ENCODE data around the gene WRNIP1.

WRNIP1 gene

DNA sequence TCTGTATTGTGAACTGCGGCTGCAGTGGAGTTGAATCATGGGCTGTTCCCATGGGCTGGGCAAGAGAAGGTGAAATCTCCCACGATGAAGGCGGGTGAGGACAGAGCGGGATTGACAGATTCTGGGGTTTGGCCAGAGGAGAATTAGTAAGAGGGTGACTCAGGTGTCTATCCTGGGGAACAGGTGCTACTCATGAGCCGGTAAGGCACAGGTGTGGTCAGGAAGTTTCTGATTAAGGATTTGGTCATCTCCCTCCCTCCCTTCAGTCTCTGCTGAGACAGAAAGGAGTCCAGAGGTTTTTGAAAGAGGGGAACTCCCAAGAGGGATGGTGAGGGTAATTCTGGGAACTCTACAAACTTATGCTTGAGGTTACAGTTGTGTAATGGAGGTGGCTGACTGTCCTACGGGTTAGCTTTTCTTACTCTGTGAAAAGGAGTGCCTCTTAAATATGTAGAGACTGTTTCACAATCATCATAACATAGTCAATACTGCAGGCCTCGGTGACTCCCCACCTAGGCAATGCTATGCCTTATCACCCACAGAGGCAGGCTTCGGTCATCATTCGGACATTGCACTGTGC, 45.0 kb downstream of the WRNIP1 start:
- DNase-seq, result no peak

DNA sequence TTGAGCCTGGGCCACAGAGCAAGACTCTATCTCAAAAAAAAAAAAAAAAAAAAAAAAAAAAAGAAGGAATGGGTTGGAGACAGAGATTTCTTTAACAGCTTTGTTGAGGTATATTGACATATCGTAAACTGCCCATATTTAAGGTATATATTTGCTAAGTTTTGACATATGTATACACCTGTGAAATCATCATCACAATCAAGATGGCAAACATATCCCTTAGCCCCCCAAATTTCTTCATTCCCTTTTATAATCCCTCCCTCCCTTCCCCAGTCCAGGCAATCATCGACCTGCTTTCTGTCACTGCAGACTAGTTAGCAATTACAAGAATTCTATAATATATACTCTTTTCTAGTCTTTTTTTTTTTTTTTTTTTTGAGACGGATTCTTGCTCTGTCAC, 47.5 kb downstream of the WRNIP1 start:
- DNase-seq, result no peak

DNA sequence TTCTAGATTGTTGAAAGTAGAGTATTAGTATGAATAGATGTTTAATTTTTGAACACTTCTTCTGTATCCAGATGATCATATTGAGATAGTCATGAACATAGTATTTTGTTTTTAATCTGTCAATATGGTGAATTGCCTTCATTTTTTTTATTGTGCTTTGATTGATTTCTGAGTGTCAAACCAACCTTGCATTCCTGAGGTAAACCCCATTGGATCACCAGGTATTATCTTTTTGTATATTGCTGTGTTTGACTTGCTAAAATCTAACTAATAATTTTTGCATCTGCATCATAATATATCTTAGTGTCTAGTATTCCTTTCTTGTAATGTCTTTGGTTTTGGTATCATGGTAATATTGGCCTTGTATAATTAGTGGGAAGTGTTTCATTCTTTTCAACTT, 51.0 kb downstream of the WRNIP1 start:
- no peak for DNase-seq

DNA sequence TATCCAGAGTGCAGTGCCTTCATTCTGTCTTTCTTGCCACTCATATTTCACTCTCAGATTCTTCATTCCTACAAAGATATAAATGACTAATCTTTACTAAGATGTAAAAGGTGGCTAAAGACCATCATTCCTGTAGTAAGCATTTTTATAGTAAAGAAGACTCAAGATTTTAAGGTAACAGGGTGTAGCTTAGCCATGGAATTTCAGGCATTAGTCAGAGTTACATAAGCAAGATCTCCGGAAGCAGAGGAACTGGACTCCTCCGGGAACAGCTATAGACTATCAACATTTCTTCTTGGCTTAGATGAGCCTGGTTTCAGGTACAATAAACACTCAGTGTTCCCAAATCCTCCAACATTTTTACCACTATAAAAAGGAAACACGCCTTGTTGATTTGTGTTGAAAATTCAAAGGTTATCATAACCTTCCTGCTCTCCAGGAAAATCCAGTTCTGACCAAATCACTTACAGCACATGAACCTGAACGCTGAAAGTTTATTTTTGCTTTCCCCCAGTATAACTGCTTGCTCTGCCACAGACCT, 52.8 kb downstream of the WRNIP1 start:
- no peak for DNase-seq

DNA sequence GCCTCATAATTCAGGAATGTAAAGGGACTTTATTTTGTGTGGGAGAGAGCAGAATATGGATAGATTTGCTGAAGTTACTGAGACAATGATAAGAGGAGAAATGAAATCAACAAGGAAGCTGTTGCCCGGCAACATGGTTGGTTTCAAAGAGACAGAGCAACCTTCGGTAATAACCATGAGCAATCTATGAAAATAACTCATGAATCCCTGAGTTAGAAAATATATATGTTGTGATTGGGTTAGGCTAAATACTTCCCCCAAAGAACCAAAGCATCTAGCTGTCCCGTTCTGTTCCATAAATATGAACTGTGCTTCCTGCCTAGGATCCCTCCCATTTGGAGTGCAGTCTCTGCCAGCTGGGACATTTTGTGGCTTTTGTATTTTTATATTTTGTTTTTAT, 53.4 kb downstream of the WRNIP1 start:
- no peak for DNase-seq

DNA sequence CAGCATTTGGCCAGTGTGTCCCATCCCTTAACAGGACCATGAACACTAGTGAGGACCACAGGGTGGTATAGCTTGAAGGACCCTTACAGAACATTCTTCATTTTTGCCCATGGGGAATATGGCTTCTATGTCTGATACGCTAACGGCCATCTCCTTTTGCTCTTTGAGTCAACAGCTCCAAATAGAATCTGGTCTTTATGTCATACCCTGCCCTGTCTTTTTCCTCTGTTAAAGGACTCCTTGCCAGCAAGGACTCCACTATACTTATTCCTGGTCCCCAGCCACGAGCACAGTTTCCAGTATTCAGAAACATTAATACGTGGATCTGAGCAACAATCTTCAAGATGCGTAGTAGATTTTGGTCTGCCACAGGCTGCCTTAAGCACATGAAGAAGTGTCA, 53.9 kb downstream of the WRNIP1 start:
- DNase-seq, result no peak

DNA sequence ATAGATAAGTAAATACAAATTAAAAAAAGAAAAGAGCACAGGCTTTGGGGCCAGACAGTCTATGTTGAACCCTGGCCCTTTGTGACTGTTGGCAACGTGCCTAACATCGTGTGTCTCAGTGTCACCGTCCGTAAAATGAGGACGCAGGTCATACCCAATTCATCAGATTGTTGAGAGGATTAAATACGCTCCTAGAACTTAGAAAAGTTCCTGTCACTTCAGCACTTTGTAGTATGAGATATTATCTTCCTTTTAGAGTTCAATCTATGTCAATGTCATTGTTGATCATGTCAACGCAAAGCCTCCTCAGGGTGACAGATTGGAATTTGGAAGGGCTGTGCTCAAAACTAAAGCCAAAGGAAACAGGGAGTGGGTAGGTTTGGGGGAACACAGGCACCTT, 54.8 kb downstream of the WRNIP1 start:
- DNase-seq, result no peak

DNA sequence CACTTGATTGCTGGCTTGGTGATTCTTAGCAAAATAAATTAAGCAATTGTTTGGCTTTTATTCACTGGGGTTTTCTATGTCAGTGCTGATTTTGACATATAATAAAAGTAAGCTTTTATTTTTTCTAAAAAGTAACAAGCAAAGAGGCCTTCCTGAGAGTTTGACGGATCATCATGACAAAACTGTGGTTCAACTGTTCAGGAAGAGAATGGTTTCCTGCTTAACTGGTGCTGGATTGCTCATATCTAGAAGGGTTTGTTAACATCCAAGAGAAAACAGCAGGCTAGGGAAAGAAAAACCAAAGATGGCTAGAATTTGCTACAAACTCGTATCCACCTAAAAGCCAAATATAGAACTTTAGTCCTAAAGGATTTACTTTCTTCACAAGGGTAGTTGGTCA, 55.2 kb downstream of the WRNIP1 start:
- DNase-seq, result no peak

DNA sequence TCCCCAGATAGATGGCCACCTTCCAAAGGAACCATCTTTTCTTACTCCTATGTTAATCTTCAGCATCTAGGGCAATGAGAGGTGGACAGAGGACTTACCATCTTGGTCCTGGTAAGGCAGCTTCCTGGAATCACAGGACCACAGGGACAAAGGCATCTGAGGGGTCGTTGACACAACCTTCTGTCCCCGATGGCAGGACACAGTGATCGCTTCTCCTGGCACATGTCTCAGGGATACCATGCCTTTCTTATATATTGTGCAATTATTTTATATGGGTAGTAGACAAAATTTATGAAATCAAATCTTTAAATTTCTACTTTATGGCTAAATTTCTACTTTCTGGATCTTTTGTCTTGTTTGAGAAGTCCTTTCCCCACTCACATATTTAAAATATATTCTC, 56.4 kb downstream of the WRNIP1 start:
- DNase-seq, result no peak

DNA sequence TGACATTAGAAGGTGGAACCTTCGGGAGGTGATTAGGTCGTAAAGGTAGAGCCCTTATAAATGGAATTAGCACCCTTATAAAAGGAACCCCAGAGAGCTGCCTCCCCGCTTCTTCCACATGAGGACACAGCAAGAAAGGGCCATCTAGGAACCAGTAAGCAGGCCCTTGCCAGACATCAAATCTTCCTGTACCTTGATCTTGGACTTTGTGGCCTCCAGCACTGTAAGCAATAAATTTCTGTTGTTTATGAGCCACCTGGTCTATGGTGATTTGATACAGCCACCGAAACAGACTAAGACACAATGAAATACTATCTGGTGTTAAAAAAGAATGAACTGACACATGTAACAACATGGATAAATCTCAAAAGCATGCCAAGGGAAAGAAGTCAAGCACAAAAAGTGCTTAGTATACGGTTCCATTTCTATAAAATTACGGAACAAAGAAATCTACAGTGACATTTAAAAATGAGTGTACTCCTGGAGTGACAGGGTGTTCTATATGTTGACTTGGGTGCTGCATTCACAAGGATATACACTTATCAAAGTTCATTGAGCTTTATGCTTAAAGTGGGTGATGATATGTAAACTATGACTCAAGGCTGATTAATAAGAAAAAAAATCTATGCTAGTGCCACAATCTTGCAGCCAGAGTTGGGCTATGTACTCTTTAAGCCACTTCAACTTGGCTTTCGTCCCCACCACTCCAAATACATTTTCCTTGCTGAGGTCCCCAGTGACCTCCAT, 58.1 kb downstream of the WRNIP1 start:
- no peak for DNase-seq

DNA sequence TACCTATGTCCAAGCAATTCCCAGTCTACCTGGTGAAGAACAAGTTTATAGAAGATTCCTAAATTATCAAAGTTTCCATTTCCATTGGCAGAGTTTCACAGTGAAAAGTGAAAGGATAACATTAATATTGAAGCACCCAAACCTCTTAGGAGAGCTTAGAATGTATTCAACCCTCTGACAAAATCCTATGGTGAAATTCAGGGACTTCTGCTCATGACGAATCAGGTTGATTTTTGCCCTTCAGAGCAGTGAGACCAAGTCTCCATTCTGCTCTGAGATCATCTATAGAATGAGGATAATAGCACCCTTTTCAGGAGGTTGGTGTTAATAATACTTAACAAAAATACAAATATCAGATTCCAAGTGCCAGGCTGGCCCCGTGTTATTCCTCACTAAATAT, 60.9 kb downstream of the WRNIP1 start:
- no peak for DNase-seq

DNA sequence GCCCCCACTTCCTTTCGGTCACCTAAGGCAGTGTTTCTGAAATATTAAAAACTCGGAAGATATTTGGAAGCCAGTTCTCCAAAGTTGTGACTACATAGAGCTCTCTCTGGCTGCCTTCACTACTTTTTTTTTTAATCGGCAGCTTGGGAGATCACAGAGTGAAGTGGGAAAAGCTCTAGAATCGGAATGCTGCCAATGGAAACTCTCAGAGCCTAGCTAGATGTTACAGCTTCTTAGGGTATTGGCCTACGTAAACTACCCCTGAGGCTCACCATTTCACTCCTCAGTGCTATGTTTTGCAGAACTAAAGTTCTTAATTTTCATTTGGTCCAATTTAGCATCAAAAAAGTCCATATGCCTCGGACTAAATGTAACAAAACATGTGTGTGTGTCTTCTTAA, 61.9 kb downstream of the WRNIP1 start:
- DNase-seq, result no peak

DNA sequence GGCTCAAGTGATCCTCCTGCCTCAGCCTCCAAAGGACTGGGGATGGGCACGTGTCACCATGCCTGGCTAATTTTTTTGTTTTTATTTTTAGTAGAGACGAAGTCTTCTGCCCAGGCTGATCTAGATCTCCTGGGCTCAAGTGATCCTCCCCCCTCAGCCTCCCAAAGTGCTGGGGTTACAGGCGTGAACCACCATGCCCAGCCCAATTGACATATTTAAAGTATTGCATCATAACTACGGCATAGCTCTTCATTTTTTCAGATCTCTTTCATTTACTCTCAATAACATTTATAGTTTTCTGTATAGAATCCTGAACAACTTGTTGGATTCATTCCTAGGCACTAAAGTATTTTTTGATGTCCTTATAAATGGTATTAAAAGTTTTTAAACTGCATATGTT, 63.4 kb downstream of the WRNIP1 start:
- no peak for DNase-seq

DNA sequence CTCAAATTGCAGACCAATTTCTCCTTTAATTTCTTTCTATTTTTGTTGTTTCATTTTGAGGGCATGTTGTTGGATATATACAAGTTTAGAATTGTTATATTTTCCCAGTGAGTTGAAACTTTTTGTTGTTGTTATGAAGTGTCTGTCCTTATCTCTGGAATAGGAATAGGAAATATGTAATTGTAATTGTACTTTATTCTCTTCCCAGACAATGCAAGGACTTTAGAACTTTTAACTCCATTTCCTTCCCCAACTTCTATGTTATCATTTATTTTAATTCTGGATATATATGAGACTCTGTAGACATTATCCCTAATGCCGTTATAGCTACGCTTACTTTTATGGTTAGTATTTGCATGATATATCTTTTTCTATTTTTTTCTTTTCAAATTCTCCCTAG, 64.1 kb downstream of the WRNIP1 start:
- DNase-seq, result no peak

DNA sequence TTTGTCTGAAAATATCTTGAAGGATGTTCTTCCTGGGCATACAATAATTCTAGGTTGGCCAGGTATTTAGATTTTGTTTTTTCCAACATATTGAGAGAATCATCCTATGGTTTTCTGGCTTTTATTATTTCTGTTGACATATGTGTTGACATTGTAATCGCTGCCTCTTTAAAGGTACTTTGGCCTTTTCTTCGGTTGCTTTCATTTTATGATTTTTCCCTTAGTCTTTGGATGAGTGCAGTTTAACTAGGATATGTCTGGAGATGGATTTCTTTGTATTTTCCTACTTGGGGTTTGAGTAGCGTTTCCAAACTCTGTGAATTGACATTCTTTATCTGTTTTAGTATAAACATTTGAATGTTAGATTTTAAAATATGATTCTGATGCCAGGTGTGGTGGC, 65.0 kb downstream of the WRNIP1 start:
- no peak for DNase-seq

DNA sequence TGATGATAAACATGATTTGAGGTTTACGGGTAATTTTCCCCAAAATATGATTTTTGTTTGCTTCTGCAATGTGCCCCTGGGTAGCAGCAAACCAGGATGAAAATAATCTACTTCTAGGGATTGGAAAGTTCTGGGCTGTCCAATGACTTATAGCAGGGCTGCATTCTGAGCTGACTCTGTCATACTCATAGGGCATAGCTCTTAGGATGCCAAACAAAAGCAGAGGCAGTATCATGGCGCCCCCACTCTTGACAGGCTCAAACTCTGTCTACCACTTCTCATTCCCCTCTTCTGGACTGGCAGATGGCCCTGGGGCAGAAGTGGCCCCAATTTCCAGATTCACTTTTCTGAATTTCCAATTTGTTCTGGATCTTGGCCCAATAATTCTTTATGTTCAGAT, 66.2 kb downstream of the WRNIP1 start:
- DNase-seq, result no peak

DNA sequence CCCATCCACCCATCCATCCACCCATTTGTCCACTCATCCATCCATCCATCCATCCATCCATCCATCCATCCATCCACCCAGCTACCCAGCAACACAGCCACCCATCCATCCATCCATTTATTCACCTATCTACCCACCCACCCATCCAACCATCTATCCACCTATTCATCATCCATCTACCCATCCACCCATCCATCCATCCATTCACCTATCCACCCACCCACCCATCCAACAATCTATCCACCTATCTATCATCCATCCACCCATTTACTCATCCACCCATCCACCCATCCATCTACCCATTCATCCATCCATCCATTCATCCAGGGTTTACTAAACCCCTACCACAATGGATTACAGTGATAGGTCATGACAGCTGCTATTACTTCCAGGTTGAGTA, 69.1 kb downstream of the WRNIP1 start:
- DNase-seq, result no peak

Data from activated CD4-positive, CD25-positive, alpha-beta regulatory T cell treated with anti-CD3 and anti-CD28 coated beads, Interleukin-2, amount 50 U/mL, for 72 hours (primary cell).